Bronchial epithelial cell (primary cell): ENCODE data around the gene MAP3K20. TPM values are rescaled to one million over a fixed set of nuclear protein-coding genes. Genes with fewer than 3 reads are reported as not detected.
A peak's percentile ranks its signal among the peaks of the same experiment; 100 is the strongest.
"Not testable (repeated sequence)": the region's sequence is repeated elsewhere in the genome, so short reads cannot be mapped to it uniquely, and the experiment has no call there.

Source experiments
- DNase-seq: peaks from one replicate; pipeline ENCODE4 v3.0.0-alpha.2; 2010; ENCODE audit warnings: low read depth
- FAIRE-seq: peaks from 2 replicates; lab custom pipeline; 2011; peaks lifted over from hg19 to GRCh38; lab: Jason Lieb, UNC
- H3K27me3 ChIP-seq: 2 replicates; pipeline ENCODE4 v1.5.1; 2011; ENCODE audit warnings: low read length; ENCODE audit not compliant: control insufficient read depth, insufficient read depth
- H3K36me3 ChIP-seq: 2 replicates; pipeline ENCODE4 v1.5.1; 2011; ENCODE audit warnings: low read length; ENCODE audit not compliant: control insufficient read depth, insufficient read depth
- H3K4me3 ChIP-seq: 2 replicates; pipeline ENCODE4 v1.5.1; 2011; ENCODE audit warnings: mild to moderate bottlenecking, low read depth, low read length, control low read depth
- CTCF ChIP-seq: IDR thresholded peaks from 2 replicates; pipeline ENCODE4 v1.5.1; 2011; ENCODE audit warnings: mild to moderate bottlenecking, moderate library complexity, low read length, control low read depth, inconsistent platforms; ENCODE audit not compliant: insufficient read depth, severe bottlenecking
- total RNA-seq: library from RNA; depleted of rRNA; stranded (reverse); fragments of >200 nt; gene quantifications from 2 replicates; pipeline ENCODE4 v1.2.1, GENCODE V29; 2014

The MAP3K20 gene
- total RNA-seq, 1 donor from 2014 or later = 43.2 TPM

DNA sequence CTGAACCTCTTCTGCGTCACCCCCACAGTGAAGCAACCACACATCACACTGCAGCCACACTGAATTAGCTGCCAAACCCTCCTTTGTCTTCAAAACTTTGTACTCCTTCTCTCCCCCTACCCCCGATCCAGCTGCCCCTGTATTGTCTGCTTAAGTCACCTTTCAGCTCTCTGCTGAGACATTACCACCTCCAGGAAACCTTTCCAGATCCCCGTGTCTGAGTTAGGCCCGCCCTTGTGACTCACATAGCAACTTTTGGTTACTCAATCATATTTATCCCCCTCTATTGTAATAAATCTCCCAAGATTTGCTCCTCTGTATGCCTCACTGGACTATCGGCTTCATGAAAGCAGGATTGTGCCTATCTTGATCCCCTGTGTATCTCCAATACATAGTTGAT is 196.2 kb downstream of the MAP3K20 start:
- TF ChIP-seq CTCF = no peak
- no peaks in the 10 kb centered on the region for H3K27me3 ChIP-seq
- FAIRE-seq (no peak), DNase-seq (peak; percentile 87)
- H3K4me3 ChIP-seq = no peak overlapping the region
- no peaks in the 10 kb centered on the region for H3K36me3 ChIP-seq

DNA sequence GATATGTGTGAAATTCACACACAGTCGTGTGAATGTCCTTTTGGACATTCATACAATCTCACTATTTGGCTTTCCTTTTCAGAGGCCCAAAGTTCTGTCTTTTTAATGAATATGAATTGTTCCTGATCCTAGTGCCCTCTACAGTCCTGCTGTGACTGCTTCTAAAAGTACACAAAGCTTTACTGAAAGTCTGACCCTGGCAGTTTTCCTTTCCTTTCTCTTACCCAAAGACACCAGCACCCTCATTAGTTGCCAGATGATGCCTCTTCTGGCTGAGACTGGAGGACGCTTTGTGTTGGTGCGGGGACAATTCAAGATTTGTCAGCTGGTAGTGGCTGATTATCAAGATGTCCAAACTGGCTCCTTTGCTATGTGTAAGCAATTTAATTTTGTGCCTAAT is 197.2 kb downstream of the MAP3K20 start:
- no peak for DNase-seq
- FAIRE-seq = no peak
- no peak for TF ChIP-seq CTCF
- H3K4me3 ChIP-seq = no peak overlapping the region
- no peaks in the 10 kb centered on the region for H3K27me3 ChIP-seq
- no peaks in the 10 kb centered on the region for H3K36me3 ChIP-seq

DNA sequence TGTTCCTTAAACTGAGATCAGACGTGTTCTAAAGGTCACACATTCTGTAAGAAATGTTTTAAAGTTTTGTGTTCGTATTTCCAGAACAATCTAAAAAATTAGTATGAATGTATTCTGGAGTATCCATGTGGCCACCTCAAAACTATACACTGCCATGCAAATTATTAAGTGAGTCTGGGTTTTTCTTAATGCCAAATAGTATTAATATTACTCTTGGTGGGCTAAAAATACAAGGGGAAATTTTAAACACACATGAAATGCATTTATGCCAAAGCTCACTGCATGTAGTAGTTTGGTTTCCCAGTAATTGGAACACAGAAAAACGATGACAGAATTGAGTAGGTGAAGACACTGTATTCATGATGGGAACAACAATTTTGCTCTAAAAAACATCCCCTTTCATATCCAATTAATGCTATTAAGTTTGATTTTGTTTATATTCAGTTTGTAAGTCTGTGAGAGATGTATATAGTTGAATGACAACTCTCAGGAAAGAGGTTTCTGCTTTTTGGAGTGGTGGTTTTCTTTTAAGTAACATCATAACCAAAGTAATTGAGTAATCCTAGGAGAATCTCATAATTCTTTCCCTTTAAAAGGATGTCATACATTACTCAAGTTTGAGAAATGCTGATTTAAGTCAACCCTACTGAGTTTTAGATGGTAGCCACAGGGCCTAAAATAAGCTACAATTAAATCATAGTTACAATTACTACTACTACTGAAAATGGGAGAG is 203.3 kb downstream of the MAP3K20 start:
- TF ChIP-seq CTCF = no peak
- DNase-seq = peak; percentile 19
- no peaks in the 10 kb centered on the region for H3K36me3 ChIP-seq
- no peak for FAIRE-seq
- H3K4me3 ChIP-seq = no peak overlapping the region
- no peaks in the 10 kb centered on the region for H3K27me3 ChIP-seq

GRCh38 chr2:173279527-173279868 is 203.9 kb downstream of the MAP3K20 start:
- TF ChIP-seq CTCF = no peak
- DNase-seq (no peak), FAIRE-seq (no peak)
- Histone ChIP-seq H3K36me3 (no peaks in the 10 kb centered on the region), H3K27me3 (no peaks in the 10 kb centered on the region), H3K4me3 (no peak overlapping the region)

- no peak for TF ChIP-seq CTCF
- Histone ChIP-seq H3K36me3 (no peaks in the 10 kb centered on the region), H3K27me3 (no peaks in the 10 kb centered on the region), H3K4me3 (no peak overlapping the region)
- DNase-seq (no peak), FAIRE-seq (no peak)
Measured at GRCh38 chr2:173280853-173281252, 205.2 kb downstream of the MAP3K20 start.

DNA sequence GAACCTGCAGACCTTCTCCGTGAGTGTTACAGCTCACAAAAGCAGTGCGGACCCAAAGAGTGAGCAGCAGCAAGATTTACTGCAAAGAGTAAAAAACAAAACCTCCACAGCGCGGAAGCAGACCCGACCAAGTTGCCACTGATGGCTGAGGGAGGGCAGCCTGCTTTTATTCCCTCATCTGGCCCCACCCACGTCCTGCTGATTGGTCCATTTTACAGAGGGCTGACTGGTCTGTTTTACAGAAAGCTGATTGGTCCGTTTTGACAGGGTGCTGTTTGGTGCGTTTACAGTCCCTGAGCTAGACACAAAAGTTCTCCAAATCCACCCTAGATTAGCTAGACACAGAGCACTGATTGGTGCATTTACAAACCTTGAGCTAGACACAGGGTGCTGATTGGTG is 206.3 kb downstream of the MAP3K20 start:
- not testable (repeated sequence) for H3K27me3 ChIP-seq, H3K36me3 ChIP-seq, H3K4me3 ChIP-seq, DNase-seq, FAIRE-seq
